PC-3 (cell line): Measurements from ENCODE around the gene DEK. TPM values are rescaled to one million over a fixed set of nuclear protein-coding genes. Genes with fewer than 3 reads are reported as not detected.
A peak's percentile ranks its signal among the peaks of the same experiment; 100 is the strongest.

Experiments used
- ATAC-seq: fragments of 200-7000 bp; cut with Tn5 transposase; 2 replicates; pipeline ENCODE4 v1.9.1; 2020; ENCODE audit warnings: mild to moderate bottlenecking, moderate library complexity
- BruUV-seq: library from RNA; stranded (reverse); fragments of 400-500 nt; replicated peaks from 2 replicates; lab custom pipeline; 2021; lab: Mats Ljungman, UMichigan
- CTCF ChIA-PET: fragments of 300-600 bp; sonication (Branson Sonifier 250); formaldehyde crosslinking; loops from one replicate; lab custom pipeline; 2022; ENCODE audit warnings: antibody characterized with exemption; lab: Charles Lee
- POLR2A ChIA-PET: fragments of 300-600 bp; sonication (Branson Sonifier 250); formaldehyde crosslinking; loops from one replicate; lab custom pipeline; 2022; ENCODE audit warnings: antibody characterized with exemption; ENCODE audit not compliant: unreplicated experiment; lab: Charles Lee
- DNase-seq: peaks from one replicate; pipeline ENCODE4 v3.0.0-alpha.2; 2015
- H2AFZ ChIP-seq: fragments of 300-600 bp; sonication (generic); 2 replicates; pipeline ENCODE4 v1.6.0; 2016; ENCODE audit warnings: antibody characterized with exemption, low read length
- H3F3A ChIP-seq: fragments of 300-600 bp; sonication (generic); one replicate; pipeline ENCODE4 v1.6.0; 2017; ENCODE audit warnings: antibody characterized with exemption, low read length, control low read depth, mild to moderate bottlenecking; ENCODE audit not compliant: unreplicated experiment
- H3K27ac ChIP-seq: fragments of 300-600 bp; sonication (generic); 2 replicates; pipeline ENCODE4 v1.5.1; 2016; ENCODE audit warnings: mild to moderate bottlenecking, low read length
- H3K27me3 ChIP-seq: fragments of 300-600 bp; sonication (generic); 2 replicates; pipeline ENCODE4 v1.6.1; 2016; ENCODE audit warnings: low read length, mixed read lengths
- H3K36me3 ChIP-seq: fragments of 300-600 bp; sonication (generic); 2 replicates; pipeline ENCODE4 v1.6.1; 2016; ENCODE audit warnings: low read depth, mixed run types, low read length, mixed read lengths
- H3K4me1 ChIP-seq: fragments of 300-600 bp; sonication (generic); 2 replicates; pipeline ENCODE4 v1.5.1; 2016; ENCODE audit warnings: low read length; ENCODE audit not compliant: insufficient read depth
- H3K4me2 ChIP-seq: fragments of 300-600 bp; sonication (generic); 2 replicates; pipeline ENCODE4 v1.6.0; 2016; ENCODE audit warnings: low read length
- H3K4me3 ChIP-seq: fragments of 300-600 bp; sonication (generic); 2 replicates; pipeline ENCODE4 v1.5.1; 2016; ENCODE audit warnings: mild to moderate bottlenecking, low read length, mixed read lengths
- H3K79me2 ChIP-seq: fragments of 300-600 bp; sonication (generic); 2 replicates; pipeline ENCODE4 v1.6.1; 2017; ENCODE audit warnings: low read length, mixed read lengths
- H3K9ac ChIP-seq: fragments of 300-600 bp; sonication (generic); 2 replicates; pipeline ENCODE4 v1.6.0; 2016; ENCODE audit warnings: mild to moderate bottlenecking, low read length
- H3K9me2 ChIP-seq: fragments of 300-600 bp; sonication (generic); replicated peaks from 2 replicates; pipeline ENCODE4 v1.6.1; 2016; ENCODE audit warnings: mixed run types, low read length, mixed read lengths
- H3K9me3 ChIP-seq: fragments of 300-600 bp; sonication (generic); 2 replicates; pipeline ENCODE4 v1.6.1; 2016; ENCODE audit warnings: low read length, mixed read lengths
- H4K20me1 ChIP-seq: fragments of 300-600 bp; sonication (generic); 2 replicates; pipeline ENCODE4 v1.6.1; 2016; ENCODE audit warnings: low read length, mixed read lengths
- CTCF ChIP-seq: fragments of 300-600 bp; sonication (generic); conservative IDR thresholded peaks from 2 replicates; pipeline ENCODE4 v1.5.1; 2017; ENCODE audit warnings: antibody characterized with exemption, low read depth, mild to moderate bottlenecking, low read length
- EZH2 ChIP-seq: fragments of 300-600 bp; sonication (generic); IDR thresholded peaks from one replicate; pipeline ENCODE4 v1.6.1; 2017; ENCODE audit warnings: antibody characterized with exemption, mild to moderate bottlenecking, low read length; ENCODE audit not compliant: unreplicated experiment
- EZH2phosphoT487 ChIP-seq: fragments of 300-600 bp; sonication (generic); IDR thresholded peaks from 2 replicates; pipeline ENCODE4 v1.6.1; 2018; ENCODE audit warnings: mild to moderate bottlenecking, antibody characterized with exemption, low read length, borderline replicate concordance
- intact Hi-C: fragments of 100-400 bp; cut with micrococcal nuclease; formaldehyde crosslinking; loops from 2 replicates; pipeline ENCODE4 v1.9.0; 2023
- total RNA-seq: library from RNA; depleted of rRNA; stranded (reverse); fragments of >200 nt; gene quantifications from 2 replicates; pipeline ENCODE4 v1.2.3, GENCODE V29; 2014

Gene DEK
- total RNA-seq, 1 experiment from 2014 or later, result 155 TPM

- Histone ChIP-seq H3K27me3 (no peaks in the 10 kb centered on the region), H3K27ac (peak overlapping the region; percentile 93), H3K9me3 (no peaks in the 10 kb centered on the region), H3K4me3 (peak overlapping the region; percentile 76), H4K20me1 (peaks cover 61% of the 10 kb centered on the region), H3K9me2 (no peaks in the 10 kb centered on the region), H3K4me2 (peak overlapping the region; percentile 93), H3K4me1 (peaks cover 37% of the 10 kb centered on the region), H3K9ac (peak overlapping the region; percentile 97; the same call in 1 of the 2 replicates), H3K79me2 (peaks cover 71% of the 10 kb centered on the region), H3K36me3 (peaks cover 33% of the 10 kb centered on the region), H2AFZ (no peak overlapping the region), H3F3A (peaks cover 5% of the 10 kb centered on the region)
- TF ChIP-seq CTCF (no peak), EZH2 (no peak)
- no peak for ATAC-seq
- ChIA-PET POLR2A (no interaction called here), CTCF (no interaction called here)
- no peak for DNase-seq
- no TSS peak for BruUV-seq
- intact Hi-C loops, result loop anchor here (2.0 to 5.0 kb wide), 4 partner anchors 21 to 240 kb away; partner anchors contain the start of gene RNF144B
Observed at GRCh38 chr6:18261877-18262276, 2.5 kb downstream of the DEK start.

GRCh38 chr6:18260448-18261106 lies 3.8 kb downstream of the DEK start:
- intact Hi-C loops, result loop anchor here (2.0 to 5.0 kb wide), 4 partner anchors 20 to 242 kb away; partner anchors contain the start of gene RNF144B
- ChIA-PET CTCF (no interaction called here), POLR2A (interaction anchor here (0.6 kb wide), 1 partner anchor 106 kb away, joined by 3 read pairs; the partner anchor contains the start of gene TPMT)
- peak overlapping the region; percentile 93 for H3K4me2 ChIP-seq
- peaks cover 82% of the 10 kb centered on the region for H3K79me2 ChIP-seq
- no peak overlapping the region for H2AFZ ChIP-seq
- no TSS peak for BruUV-seq
- peaks cover 5% of the 10 kb centered on the region for H3F3A ChIP-seq
- no peaks in the 10 kb centered on the region for H3K9me2 ChIP-seq
- peak overlapping the region; percentile 93 for H3K27ac ChIP-seq
- no peaks in the 10 kb centered on the region for H3K9me3 ChIP-seq
- ATAC-seq (peak; percentile 39), DNase-seq (peak; percentile 71)
- H3K4me3 ChIP-seq, result peak overlapping the region; percentile 76
- peaks cover 37% of the 10 kb centered on the region for H3K4me1 ChIP-seq
- TF ChIP-seq CTCF (no peak), EZH2phosphoT487 (no peak), EZH2 (no peak)
- H3K27me3 ChIP-seq, result no peaks in the 10 kb centered on the region
- peaks cover 63% of the 10 kb centered on the region for H4K20me1 ChIP-seq
- peak overlapping the region; percentile 63 for H3K9ac ChIP-seq
- H3K36me3 ChIP-seq, result peaks cover 42% of the 10 kb centered on the region
